HPDE6-E6E7 (cell line): ENCODE results near the gene PRSS1.
A peak's percentile ranks its signal among the peaks of the same experiment; 100 is the strongest.
"Not testable (repeated sequence)": the region's sequence is repeated elsewhere in the genome, so short reads cannot be mapped to it uniquely, and the experiment has no call there.

Experiments used
- DNase-seq: peaks from one replicate; pipeline ENCODE4 v3.0.0; 2011; ENCODE audit warnings: missing footprints; ENCODE audit errors: extremely low spot score

The PRSS1 gene

GRCh38 chr7:142773937-142774744 lies 24.9 kb downstream of the PRSS1 start:
- DNase-seq = no peak

DNA sequence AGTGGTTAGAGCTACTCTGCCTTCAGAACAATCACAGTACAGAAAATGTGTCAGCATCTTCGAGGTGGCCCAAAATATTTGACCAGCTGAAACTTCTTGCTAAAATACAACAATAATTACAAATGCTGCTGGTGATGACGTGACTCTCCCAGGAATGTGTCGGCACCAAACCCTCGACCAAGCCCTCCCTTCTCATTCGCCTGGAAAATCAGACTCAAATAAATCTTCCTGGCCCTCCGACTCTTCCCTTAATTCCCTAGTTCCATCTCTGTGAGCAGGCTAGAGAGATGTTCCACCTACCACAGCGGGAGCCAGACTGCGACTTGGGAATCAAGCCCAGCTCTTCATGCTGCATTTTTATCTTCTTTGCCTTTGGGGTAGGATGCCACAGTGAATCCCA lies 25.6 kb downstream of the PRSS1 start:
- DNase-seq = no peak

- DNase-seq = not testable (repeated sequence)
These were observed 26.3 kb downstream of the PRSS1 start for GRCh38 chr7:142775351-142776115.

GRCh38 chr7:142776206-142776844 lies 27.1 kb downstream of the PRSS1 start:
- no peak for DNase-seq

DNA sequence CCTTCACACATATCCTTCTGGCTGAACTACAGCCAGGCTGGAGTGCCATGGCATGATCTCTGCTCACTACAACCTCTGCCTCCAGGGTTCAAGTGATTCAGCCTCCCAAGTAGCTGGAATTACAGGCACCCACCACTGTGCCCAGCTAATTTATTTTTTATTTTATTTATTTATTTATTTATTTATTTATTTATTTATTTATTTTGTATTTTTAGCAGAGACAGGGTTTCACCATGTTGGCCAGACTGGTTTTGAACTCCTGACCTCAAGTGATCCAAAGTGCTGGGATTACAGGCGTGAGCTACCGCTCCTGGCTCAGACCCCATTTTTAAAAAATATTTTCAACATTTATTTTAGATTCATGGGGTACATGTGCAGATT lies 27.6 kb downstream of the PRSS1 start:
- not testable (repeated sequence) for DNase-seq

DNA sequence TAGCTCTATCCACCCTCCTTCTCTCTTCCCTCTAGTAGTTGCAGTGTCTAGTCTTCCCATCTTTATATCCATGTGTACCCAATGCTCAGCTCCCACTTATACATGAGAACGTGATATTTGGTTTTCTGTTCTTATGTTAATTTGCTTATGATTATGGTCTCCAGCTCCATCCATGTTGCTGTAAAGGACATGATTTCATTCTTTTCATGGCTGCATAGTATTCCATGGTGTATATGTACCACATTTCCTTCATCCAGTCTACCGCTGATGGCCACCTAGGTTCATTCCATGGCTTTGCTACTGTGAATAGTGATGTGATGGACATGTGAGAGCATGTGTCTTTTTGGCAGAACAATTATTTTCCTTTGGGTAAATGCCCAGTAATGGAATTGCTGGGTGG lies 28.0 kb downstream of the PRSS1 start:
- no peak for DNase-seq

- DNase-seq = peak; percentile 70
These were observed 33.9 kb downstream of the PRSS1 start for GRCh38 chr7:142782922-142783900.

DNA sequence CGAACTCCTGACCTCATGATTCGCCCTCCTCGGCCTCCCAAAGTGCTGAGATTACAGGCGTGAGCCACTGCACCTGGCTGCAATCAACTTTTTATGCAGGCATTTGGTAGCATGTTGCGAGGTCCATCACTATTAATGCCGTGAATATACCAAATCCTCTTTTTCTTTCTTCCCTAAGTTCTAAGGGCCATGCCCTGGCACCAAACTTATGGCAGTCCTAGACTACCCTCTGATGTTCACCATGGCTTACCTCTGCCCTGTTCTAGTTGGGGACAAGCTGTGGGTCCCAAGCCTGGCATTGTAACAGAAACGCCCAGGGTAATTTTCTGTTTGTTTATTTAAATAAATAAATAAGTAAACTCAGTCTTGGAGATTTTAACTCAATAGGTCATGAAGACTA lies 34.8 kb downstream of the PRSS1 start:
- DNase-seq = no peak

- no peak for DNase-seq
These were observed 35.4 kb downstream of the PRSS1 start for GRCh38 chr7:142784716-142785115.

GRCh38 chr7:142785841-142786250 lies 36.6 kb downstream of the PRSS1 start:
- DNase-seq = no peak

- DNase-seq = no peak
These were observed 37.9 kb downstream of the PRSS1 start for GRCh38 chr7:142787034-142787768.

DNA sequence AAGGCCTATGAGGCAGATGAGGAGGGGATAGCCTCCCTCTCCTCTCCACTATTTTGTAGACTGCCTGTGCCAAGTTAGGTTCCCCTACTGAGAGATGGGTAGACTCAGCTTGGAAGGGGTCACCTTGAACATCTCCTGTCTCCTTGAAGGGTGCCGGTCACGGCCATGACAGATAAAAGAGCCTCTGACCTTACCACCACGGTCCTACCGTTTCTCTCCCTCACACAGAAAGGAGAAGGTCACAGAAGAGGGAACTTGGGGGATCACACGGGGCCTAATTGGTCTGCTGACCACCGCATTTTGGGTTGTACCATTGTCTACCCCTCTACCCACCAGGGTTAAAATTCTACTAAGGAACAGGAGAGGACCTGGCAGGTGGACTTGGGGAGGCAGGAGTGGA lies 38.5 kb downstream of the PRSS1 start:
- no peak for DNase-seq

DNA sequence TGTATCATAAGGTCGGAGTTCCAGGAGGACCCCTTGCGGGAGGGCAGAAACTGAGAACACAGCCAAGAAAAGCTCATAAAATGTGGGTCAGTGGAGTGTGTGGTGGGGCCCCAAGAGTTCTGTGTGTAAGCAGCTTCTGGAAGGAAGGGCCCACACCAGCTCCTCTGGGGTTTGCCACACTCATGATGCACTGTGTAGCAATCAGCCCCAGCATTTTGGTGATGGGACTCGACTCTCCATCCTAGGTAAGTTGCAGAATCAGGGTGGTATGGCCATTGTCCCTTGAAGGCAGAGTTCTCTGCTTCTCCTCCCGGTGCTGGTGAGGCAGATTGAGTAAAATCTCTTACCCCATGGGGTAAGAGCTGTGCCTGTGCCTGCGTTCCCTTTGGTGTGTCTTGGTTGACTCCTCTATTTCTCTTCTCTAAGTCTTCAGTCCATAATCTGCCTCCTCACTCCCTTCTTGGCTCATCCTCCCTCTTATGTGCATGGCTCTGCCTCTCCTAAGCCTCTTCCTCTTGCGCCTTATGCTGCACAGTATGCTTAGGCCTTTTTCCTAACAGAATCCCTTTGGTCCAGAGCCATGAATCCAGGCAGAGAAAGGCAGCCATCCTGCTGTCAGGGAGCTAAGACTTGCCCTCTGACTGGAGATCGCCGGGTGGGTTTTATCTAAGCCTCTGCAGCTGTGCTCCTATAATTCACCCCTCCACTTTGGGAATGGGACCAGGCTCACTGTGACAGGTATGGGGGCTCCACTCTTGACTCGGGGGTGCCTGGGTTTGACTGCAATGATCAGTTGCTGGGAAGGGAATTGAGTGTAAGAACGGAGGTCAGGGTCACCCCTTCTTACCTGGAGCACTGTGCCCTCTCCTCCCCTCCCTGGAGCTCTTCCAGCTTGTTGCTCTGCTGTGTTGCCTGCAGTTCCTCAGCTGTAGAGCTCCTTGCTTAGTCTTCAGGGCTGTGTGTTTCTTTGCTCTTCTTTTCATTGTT lies 39.3 kb downstream of the PRSS1 start:
- no peak for DNase-seq

DNA sequence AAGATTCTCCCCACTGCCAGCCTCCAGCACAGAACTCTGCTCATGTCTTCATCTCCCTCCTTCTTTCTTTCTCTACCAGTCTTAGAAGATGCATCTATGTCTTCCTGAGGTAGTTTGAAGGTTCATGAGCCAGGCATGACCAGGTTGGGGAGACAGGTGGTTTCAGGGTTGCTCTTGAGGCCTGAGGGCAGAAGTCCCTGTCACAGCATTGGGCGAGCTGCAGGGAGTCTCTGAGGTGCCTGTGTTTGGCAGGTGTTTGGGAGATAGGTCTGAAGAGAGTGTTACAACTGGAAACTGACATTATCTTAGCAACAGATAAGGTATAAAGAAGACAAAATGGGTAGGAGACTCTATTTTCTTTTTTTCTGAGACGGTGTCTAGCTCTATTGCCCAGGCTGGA lies 40.2 kb downstream of the PRSS1 start:
- no peak for DNase-seq

GRCh38 chr7:142790056-142790455 lies 40.8 kb downstream of the PRSS1 start:
- no peak for DNase-seq

GRCh38 chr7:142790555-142790954 lies 41.3 kb downstream of the PRSS1 start:
- DNase-seq = no peak

DNA sequence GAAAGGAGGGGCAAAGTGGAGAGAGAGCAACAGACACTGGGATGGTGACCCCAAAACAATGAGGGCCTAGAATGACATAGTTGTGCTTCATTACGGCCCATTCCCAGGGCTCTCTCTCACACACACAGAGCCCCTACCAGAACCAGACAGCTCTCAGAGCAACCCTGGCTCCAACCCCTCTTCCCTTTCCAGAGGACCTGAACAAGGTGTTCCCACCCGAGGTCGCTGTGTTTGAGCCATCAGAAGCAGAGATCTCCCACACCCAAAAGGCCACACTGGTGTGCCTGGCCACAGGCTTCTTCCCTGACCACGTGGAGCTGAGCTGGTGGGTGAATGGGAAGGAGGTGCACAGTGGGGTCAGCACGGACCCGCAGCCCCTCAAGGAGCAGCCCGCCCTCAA lies 42.2 kb downstream of the PRSS1 start:
- DNase-seq = no peak

- DNase-seq = no peak
These were observed 42.9 kb downstream of the PRSS1 start for GRCh38 chr7:142792129-142792528.

DNA sequence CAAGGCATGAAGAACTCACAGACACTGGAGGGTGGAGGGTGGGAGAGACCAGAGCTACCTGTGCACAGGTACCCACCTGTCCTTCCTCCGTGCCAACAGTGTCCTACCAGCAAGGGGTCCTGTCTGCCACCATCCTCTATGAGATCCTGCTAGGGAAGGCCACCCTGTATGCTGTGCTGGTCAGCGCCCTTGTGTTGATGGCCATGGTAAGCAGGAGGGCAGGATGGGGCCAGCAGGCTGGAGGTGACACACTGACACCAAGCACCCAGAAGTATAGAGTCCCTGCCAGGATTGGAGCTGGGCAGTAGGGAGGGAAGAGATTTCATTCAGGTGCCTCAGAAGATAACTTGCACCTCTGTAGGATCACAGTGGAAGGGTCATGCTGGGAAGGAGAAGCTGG lies 43.3 kb downstream of the PRSS1 start:
- no peak for DNase-seq

DNA sequence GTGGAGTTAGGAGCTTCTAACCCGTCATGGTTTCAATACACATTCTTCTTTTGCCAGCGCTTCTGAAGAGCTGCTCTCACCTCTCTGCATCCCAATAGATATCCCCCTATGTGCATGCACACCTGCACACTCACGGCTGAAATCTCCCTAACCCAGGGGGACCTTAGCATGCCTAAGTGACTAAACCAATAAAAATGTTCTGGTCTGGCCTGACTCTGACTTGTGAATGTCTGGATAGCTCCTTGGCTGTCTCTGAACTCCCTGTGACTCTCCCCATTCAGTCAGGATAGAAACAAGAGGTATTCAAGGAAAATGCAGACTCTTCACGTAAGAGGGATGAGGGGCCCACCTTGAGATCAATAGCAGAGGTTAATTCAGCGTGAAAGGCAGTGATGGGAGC lies 43.9 kb downstream of the PRSS1 start:
- DNase-seq = no peak
